Testis (tissue), 2 donors: ENCODE measurements around the gene DACH1.

ENCODE experiments used
- CTCF ChIP-seq, 3 experiments: fragments of 450-650 bp in 2 of 3; fragments of 200-600 bp in 1 of 3; sonication (generic) in 1 of 3; IDR thresholded peaks; one replicate each; pipeline ENCODE4 v1.5.1; 2016 to 2019; ENCODE audit warnings: antibody characterized with exemption in 3 of 3, mild to moderate bottlenecking in 2 of 3, moderate library complexity in 1 of 3
- POLR2A ChIP-seq: fragments of 450-650 bp; IDR thresholded peaks from one replicate; pipeline ENCODE4 v1.6.1; 2017; ENCODE audit warnings: antibody characterized with exemption, mild to moderate bottlenecking, moderate library complexity

DNA sequence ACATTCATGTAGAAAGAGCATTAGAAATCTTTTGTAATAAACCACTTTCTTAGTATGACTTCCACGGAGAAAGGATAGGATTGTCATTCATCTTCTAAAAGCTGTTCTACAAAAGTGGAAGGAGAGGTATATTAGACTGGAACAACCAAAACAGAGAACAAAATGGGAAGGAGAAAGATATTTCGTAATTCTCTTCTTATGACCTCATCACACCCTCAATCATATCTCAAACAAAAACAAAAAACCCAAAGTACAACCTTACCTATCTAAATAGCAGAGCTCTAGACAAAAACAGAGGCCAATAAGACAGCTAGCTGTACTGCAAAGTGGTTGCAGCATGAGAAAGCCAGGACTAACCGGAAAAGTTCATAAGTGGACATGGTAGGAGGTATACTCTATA lies 46.3 kb downstream of the DACH1 start:
- TF ChIP-seq CTCF (IDR thresholded peaks at IDR 0.05) (no peak), POLR2A (no peak)
